ENCODE data around the gene TENM3.

TENM3 gene

GRCh38 chr4:182531555-182532162 is 288.5 kb downstream of the TENM3 start:
- no peak for DNase-seq

GRCh38 chr4:182532441-182532840 is 289.2 kb downstream of the TENM3 start:
- DNase-seq, result no peak

GRCh38 chr4:182533964-182534363 is 290.8 kb downstream of the TENM3 start:
- no peak for DNase-seq

- no peak for DNase-seq
Measured at GRCh38 chr4:182536221-182536811, 293.1 kb downstream of the TENM3 start.

DNA sequence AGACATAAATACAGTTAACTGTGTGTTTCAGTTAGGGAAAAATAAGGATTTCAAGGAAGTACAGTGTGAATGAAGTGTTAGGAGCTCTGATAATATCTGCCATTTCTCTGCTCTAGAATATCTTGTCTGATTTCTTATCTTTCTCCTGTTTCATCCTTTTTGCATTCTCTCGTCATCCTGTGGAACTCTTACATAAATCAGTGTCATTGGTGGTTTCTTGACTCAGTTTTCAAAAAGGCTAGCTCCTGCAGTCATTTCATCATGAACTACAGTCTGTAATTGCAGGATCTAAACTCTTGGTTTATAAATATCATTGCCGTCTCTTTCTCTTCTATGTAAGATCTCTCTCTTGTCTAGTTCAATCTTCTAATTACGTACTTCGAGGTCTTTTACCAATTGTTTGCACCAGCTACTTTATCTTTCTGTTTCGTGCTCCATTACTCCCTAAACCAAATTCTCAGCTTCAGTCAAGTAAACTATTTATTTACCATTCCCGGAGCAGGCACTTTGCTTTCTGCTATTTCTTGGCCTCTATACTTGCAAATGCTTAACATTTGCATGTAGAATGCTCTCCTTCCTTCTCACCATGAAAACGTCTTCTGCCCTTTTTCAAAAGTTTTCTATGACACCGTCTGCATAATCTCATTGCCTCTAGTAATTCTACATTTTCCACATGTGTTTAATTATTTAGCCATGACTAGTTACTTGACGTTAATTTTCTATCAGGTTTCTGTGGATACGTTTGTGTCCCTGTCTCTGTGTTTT is 294.0 kb downstream of the TENM3 start:
- DNase-seq, result no peak

- DNase-seq, result no peak
Measured at GRCh38 chr4:182538031-182538430, 294.8 kb downstream of the TENM3 start.

DNA sequence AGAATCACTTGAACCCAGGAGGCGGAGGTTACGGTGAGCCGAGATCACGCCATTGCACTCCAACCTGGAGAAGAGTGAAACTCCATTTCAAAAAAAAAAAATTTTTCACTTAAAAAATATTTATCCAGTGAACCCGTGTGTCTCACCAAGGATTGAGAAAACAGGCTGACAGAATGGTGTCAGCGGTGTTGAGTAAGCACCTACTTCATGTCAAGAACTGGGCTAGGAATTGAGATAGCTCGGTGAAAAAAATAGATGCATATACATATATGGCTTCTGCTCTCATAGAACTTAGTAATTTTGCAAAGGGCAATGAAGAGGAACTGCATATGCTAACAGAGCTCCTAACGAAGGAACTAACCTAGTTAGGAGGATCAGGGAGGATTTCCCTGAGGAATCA is 297.3 kb downstream of the TENM3 start:
- DNase-seq, result no peak

GRCh38 chr4:182547435-182547834 is 304.2 kb downstream of the TENM3 start:
- DNase-seq, result no peak

- no peak for DNase-seq
Measured at GRCh38 chr4:182548156-182548555, 305.0 kb downstream of the TENM3 start.

DNA sequence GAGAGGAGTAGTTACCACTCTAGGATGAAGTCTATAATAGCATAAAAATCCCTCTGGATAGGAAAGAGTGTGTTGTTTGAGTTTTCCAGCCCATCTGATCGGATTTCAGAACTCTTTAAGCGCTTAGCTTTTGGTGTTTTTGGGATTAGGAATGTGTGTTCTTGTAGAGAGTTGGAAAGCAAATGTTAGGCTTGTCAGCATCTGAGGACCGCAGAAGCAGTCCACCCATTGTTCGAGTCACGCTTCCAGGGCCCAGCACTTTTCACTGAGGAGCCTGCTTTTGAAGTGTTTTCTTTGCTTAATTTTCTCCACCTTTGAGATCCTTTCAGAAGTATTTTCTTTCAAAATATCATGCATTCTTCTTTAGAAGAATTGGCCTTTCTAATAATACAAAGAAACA is 306.2 kb downstream of the TENM3 start:
- no peak for DNase-seq

- DNase-seq, result no peak
Measured at GRCh38 chr4:182552948-182553347, 309.7 kb downstream of the TENM3 start.

- DNase-seq, result no peak
Measured at GRCh38 chr4:182553653-182554052, 310.5 kb downstream of the TENM3 start.

DNA sequence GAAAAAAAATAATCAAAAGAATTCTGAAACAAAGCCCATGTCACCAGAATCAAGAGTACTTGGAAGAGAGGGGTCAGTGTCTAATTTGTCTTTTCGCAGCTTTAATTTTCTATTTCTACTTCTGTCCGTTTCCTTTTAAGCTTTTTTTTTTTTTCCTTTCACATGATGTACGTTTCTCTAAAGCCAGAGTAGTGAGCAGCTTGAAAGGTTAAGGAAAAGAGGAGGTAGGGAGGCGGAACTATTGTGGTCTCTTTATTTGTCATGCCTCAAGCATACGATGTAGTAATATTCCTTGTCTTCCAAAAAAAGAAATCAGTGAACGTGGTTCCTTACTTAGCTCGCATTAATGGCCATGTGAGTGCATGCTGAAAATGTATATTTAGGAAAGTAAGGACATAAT is 311.5 kb downstream of the TENM3 start:
- DNase-seq, result no peak

DNA sequence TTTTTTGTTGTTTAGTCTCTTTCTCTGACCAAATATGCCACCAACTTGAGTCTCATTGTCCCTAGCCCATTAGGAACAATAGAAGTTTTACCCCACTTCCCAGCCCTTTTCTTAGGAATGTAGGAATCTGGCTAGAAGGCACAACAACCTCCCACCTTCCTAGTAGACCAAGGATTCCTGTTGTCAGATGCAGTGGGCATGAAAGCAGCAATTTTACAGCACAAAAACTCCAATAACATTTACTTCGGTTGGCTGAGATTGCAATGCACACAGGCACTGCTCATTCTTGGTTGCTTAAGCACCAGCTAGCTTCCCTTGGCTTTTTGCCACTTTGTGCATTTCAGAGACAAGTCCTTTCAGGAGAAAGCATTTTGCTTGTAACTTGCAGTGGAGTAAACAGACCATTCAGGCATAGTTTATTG is 312.8 kb downstream of the TENM3 start:
- DNase-seq, result no peak

DNA sequence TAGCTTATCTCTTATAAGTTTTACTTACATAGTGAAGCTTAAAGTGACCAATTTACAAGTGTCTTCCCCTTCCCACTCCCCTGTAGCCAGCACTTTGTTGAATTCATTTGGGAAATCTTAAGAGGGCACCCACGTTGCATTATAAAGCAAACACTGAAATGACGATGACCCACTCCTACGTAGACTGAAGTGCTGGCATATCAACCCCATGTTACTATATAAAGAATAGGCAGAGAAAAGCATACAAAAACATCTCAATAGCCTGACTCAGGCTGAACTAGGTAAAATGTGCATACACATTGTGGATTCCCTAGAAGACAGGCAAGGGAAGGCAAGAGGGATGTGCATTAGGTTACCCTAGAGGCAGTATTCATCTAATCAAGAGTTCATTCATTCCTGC is 313.4 kb downstream of the TENM3 start:
- DNase-seq, result no peak

DNA sequence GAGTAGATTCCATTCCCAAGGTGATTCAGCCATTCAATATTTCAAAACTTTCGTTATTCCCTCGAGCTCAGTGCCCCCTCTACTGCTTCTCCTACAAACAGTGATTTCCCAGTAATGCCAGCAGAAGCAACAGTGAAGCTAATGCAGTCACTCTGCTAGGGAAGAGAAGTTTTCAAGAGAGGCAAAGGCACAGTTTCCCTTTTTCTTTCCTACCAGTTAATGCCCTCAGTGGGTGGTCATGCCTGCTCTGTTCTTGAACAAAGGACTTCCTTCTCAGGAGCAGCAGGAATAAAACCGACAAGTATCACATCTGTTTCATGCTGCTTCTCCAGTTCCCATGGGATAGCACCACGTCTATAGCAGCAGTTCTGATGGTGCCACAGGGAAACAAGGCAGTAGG is 317.2 kb downstream of the TENM3 start:
- no peak for DNase-seq

DNA sequence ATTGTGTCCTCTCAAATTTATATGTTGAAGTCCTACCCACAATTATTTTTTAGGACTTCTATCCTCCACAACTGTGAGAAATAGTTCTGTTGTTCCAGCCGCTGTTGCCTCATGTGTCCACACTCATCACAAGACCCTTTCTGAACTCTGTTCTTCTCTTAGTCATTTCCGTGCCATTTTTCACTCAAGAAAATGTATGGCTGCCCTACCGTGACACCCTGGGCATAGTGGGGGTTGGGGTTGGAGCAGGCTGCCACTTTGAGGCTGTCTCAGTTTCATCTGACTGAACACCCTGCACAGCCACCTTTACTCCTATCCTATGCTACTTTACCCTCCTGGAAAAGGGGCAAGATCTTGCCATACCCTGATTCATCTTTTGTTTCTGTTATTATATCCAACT is 319.1 kb downstream of the TENM3 start:
- DNase-seq, result no peak

DNA sequence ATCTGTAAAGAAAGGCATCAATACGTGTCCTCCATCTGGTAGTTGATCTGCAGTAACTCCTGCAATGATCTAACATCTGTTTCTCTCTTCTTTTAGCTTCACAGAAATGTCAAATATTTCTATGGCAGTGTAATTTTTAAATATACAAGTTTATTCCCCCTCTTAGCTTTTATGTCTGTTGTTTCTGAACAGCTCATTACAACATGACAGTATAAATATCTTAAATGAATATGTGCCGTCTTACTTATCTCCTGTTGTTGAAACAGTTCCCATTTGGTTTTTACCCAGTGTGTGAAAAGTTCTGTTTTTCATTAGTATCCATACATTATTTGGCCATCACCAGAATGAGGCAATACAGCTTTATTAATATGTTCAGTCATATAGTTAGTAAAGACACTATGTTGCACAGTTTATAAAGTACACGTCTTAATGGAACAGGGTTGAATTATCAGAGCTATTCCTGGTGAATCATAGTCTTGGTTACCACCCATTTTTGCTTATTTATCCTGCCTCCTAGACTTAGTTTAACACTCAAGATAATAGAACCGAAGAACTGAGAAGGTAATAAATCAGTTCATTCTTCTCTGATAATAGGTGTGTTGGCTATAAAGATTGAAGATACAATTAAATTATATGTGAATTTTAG is 321.6 kb downstream of the TENM3 start:
- DNase-seq, result no peak

GRCh38 chr4:182567119-182567518 is 323.9 kb downstream of the TENM3 start:
- no peak for DNase-seq

DNA sequence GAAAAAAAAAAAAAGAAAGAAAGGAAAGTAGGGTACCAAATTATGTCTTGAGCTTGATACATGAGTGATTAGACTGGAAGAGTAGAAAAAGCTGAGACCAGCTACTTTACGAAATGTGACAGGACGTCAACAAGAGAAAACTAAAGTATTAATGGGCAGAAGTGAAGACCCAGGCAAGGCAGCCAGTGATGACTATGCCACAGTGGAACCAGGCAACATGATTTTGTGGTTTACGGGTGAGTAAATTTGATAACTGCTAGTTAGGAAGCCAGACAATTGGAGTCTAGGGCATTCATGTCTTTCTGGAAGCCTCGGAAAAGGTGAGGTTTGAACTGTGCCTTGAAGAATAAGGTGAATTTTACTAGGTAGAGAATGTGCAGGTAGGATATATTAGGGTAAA is 326.4 kb downstream of the TENM3 start:
- DNase-seq, result no peak

DNA sequence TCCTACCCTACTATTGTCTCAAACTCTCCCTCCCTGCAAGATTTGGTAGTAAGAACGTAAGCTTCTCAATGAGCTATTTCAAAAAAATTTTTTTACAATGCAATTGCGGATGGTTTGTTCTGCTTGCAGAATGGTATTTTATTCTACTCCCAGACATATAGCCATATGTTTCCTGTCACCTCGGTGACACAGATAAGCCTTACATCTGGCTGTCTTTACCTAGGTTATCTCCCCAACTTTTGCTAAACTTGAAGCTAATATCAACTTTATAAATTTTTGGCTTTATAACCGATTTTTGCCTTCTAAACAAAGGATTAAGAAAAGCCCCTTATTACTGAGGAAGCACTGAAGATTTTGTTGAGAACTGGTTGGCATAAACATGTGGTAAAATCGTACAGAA is 331.5 kb downstream of the TENM3 start:
- no peak for DNase-seq

- no peak for DNase-seq
Measured at GRCh38 chr4:182575225-182575624, 332.0 kb downstream of the TENM3 start.

GRCh38 chr4:182576601-182577289 is 333.5 kb downstream of the TENM3 start:
- no peak for DNase-seq
